Testis (tissue), 3 donors: ENCODE results near the gene PBX1. TPM values are rescaled to one million over a fixed set of nuclear protein-coding genes. Genes with fewer than 3 reads are reported as not detected.

Experiments
- DNase-seq: peaks from one replicate; pipeline ENCODE4 v3.0.0-alpha.2; 2019
- H3K27ac ChIP-seq, 2 donors: fragments of 200-600 bp; sonication (generic); one replicate each; pipeline ENCODE4 v1.5.1; 2019
- H3K27me3 ChIP-seq: fragments of 200-600 bp; sonication (generic); one replicate; pipeline ENCODE4 v1.5.1; 2019
- H3K36me3 ChIP-seq: fragments of 200-600 bp; sonication (generic); one replicate; pipeline ENCODE4 v1.5.1; 2017; ENCODE audit warnings: low read depth; ENCODE audit errors: missing control alignments
- H3K4me1 ChIP-seq: fragments of 200-600 bp; sonication (generic); one replicate; pipeline ENCODE4 v1.5.1; 2019
- H3K4me3 ChIP-seq, 2 donors: fragments of 200-600 bp; sonication (generic); one replicate each; pipeline ENCODE4 v1.5.1; 2017 to 2019
- H3K9me3 ChIP-seq: fragments of 200-600 bp; sonication (generic); one replicate; pipeline ENCODE4 v1.5.1; 2017
- POLR2A ChIP-seq: fragments of 450-650 bp; IDR thresholded peaks from one replicate; pipeline ENCODE4 v1.6.1; 2017; ENCODE audit warnings: antibody characterized with exemption, mild to moderate bottlenecking, moderate library complexity
- WGBS, 2 donors: methylation state at CpG; one replicate each; pipeline ENCODE4 v1.1.5; 2018; 5-methylcytosine and 5-hydroxymethylcytosine counted together
- intact Hi-C: fragments of 100-400 bp; cut with DNase I; formaldehyde crosslinking; loops from one replicate; pipeline ENCODE4 v1.15.1; 2023; ENCODE audit warnings: low total_unique reads
- polyA plus RNA-seq: library from polyadenylated mRNA; stranded (reverse); fragments of 350-450 nt; fragmentation: Illumina TruSeq; extraction: RNeasy Lipid Tissue Mini Kit (QIAGEN cat#74804); gene quantifications from one replicate; pipeline ENCODE4 v1.2.3, GENCODE V29; 2014; ENCODE audit warnings: low read depth, low replicate concordance; ENCODE audit not compliant: insufficient read depth
- total RNA-seq, 2 donors: library from RNA; depleted of rRNA; stranded (reverse); fragments of >200 nt; gene quantifications; one replicate each; pipeline ENCODE4 v1.2.3, GENCODE V29; 2016
- TF ChIP-seq, protein P1 (sequence below), 3 experiments: fragments of 450-650 bp in 2 of 3; fragments of 200-600 bp in 1 of 3; sonication (generic) in 1 of 3; IDR thresholded peaks; one replicate each; pipeline ENCODE4 v1.5.1; 2016 to 2019; ENCODE audit warnings: antibody characterized with exemption in 3 of 3, mild to moderate bottlenecking in 2 of 3, moderate library complexity in 1 of 3

PBX1 gene
- total and polyA plus RNA-seq, 3 donors from 2014 or later: 20.2 to 25.0 (median 20.3) TPM

DNA sequence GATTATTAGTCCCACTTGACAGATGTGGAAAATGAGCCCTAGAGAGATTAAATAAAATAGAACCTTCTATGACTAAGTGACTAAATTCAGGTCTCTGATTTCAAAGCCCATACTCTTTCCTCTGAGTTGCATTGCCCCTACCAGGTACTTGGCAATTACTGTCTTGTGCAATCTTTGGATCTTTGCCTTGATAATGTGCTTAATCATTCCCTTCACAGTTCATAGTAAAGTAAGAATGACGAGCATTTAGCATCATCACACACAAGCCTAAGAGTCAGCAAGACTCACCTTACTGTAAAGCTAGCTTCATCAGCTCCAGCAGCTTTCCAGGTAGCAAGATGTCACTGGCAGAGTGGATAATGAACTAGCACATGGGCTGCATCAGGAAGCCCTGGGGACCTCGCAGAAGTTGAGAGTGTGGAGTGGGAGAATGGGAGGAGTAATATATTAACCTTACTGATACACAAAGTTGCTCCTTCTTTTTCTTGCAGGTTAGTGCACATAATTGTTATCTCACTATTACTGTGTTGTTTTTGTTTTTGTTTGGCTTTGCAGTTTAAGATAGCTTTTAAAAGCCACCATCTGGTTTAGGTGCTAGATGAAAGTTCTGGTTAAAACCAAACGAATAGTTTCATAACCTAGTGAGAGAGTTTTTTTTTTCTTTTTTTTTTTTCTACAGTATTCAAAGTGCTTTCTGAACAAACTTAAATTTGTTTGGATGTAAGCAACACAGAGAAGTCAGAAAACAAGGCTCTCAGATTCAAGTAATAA lies 71.8 kb downstream of the PBX1 start:
- no peaks in the 10 kb centered on the region for H3K27me3 ChIP-seq
- intact Hi-C loops: no loop called here
- H3K4me3 ChIP-seq: no peak overlapping the region
- DNase-seq: no peak
- TF ChIP-seq, protein P1, sequence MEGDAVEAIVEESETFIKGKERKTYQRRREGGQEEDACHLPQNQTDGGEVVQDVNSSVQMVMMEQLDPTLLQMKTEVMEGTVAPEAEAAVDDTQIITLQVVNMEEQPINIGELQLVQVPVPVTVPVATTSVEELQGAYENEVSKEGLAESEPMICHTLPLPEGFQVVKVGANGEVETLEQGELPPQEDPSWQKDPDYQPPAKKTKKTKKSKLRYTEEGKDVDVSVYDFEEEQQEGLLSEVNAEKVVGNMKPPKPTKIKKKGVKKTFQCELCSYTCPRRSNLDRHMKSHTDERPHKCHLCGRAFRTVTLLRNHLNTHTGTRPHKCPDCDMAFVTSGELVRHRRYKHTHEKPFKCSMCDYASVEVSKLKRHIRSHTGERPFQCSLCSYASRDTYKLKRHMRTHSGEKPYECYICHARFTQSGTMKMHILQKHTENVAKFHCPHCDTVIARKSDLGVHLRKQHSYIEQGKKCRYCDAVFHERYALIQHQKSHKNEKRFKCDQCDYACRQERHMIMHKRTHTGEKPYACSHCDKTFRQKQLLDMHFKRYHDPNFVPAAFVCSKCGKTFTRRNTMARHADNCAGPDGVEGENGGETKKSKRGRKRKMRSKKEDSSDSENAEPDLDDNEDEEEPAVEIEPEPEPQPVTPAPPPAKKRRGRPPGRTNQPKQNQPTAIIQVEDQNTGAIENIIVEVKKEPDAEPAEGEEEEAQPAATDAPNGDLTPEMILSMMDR (IDR thresholded peaks at IDR 0.05): no peak
- no peak for TF ChIP-seq POLR2A
- H3K9me3 ChIP-seq: no peaks in the 10 kb centered on the region
- no peak overlapping the region for H3K27ac ChIP-seq
- no peaks in the 10 kb centered on the region for H3K36me3 ChIP-seq
- H3K4me1 ChIP-seq: no peaks in the 10 kb centered on the region
- 68 to 72% methylated on average over 3 of the region's 3 CpGs for WGBS, 2 donors

DNA sequence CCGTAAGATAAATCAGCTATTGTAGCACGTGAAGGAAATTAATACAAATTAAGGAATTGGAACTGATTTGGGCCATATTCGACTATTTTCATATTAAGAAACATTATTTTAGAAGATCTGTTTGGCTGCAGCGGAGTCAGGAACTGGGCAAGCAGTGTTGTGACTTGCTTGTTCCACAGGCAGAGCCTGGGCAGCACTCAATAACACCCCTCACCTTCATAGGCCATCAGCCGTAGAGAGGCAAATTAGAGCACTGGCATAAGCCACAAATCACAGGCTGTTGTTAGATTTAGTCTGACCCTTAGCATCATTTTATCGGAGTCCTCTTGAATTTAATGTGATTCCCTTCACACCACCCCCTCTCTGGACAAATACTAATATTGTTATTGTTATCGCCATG lies 72.8 kb downstream of the PBX1 start:
- no peaks in the 10 kb centered on the region for H3K4me1 ChIP-seq
- no peak for DNase-seq
- no peak overlapping the region for H3K4me3 ChIP-seq
- no peaks in the 10 kb centered on the region for H3K27me3 ChIP-seq
- WGBS, 2 donors: 90 to 92% methylated on average over 7 of the region's 7 CpGs
- no peak for TF ChIP-seq POLR2A
- TF ChIP-seq, protein P1 (IDR thresholded peaks at IDR 0.05): no peak
- no peaks in the 10 kb centered on the region for H3K9me3 ChIP-seq
- intact Hi-C loops: no loop called here
- H3K36me3 ChIP-seq: no peaks in the 10 kb centered on the region
- H3K27ac ChIP-seq: no peak overlapping the region

DNA sequence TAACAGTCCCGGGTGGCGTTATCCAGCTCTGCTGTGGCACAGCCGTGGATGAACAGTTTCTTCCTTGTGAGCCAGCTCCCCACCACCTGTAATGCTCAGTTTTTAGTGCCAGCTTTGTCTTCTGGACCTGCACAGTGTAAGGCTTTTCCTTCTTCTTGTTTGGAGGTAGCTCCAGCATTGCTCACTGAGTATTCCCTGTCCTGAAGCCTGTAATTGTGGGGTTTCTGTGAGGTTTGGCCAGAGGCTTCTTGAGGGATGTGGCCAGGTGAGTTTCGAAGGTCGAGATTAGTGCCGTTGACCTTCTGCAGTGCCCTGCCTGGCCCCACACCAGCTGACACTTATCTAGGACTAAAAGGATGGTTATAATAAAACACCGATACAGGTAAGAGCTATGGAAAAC lies 75.0 kb downstream of the PBX1 start:
- intact Hi-C loops: no loop called here
- no peak overlapping the region for H3K27ac ChIP-seq
- H3K36me3 ChIP-seq: no peaks in the 10 kb centered on the region
- H3K27me3 ChIP-seq: no peaks in the 10 kb centered on the region
- H3K9me3 ChIP-seq: no peaks in the 10 kb centered on the region
- WGBS, 2 donors: 75 to 76% methylated on average over 7 of the region's 7 CpGs
- DNase-seq: no peak
- no peak overlapping the region for H3K4me3 ChIP-seq
- TF ChIP-seq POLR2A: no peak
- TF ChIP-seq, protein P1 (IDR thresholded peaks at IDR 0.05): no peak
- no peaks in the 10 kb centered on the region for H3K4me1 ChIP-seq

DNA sequence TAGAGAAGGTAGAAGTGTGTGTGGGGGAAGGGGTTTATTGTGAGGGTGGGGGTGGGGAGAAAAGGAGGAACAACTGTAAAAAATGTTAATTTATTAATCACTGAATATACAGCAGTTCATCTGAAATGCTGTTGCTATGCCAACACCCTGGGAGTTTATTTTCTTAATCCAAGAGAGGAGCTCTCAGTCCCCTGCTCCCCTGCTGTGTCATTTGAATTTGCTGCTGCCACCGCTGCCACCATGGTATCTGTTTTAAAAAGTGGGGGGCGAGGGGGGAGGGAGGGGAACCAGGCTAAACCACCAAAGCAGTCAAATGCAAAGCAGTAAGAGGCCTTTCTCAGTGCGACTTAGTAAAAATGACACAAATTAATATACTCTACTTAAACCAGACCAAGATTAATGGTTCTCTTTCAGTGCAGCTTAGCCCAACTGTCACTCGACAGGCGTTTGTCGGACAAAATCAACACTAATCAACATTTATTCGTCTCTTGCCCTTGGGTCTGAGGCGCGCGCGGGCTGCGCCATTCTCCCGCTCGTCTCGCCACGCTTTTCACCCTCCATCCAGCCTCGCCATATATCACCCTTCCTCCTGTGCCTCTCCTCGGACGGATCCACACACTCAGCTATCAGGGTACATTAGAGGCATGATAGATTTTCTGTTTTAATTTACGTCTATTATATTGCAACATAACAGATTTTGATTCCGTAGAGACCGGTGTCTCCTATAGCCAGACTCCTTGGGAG lies 76.2 kb downstream of the PBX1 start:
- TF ChIP-seq, protein P1 (IDR thresholded peaks at IDR 0.05): no peak
- TF ChIP-seq POLR2A: no peak
- H3K36me3 ChIP-seq: no peaks in the 10 kb centered on the region
- H3K4me1 ChIP-seq: no peaks in the 10 kb centered on the region
- H3K27me3 ChIP-seq: no peaks in the 10 kb centered on the region
- 88 to 90% methylated on average over 22 of the region's 22 CpGs for WGBS, 2 donors
- H3K4me3 ChIP-seq: no peak overlapping the region
- no peak overlapping the region for H3K27ac ChIP-seq
- intact Hi-C loops: no loop called here
- no peaks in the 10 kb centered on the region for H3K9me3 ChIP-seq
- no peak for DNase-seq
